ENCODE results near the gene NAGLU.

Gene NAGLU

GRCh38 chr17:42513686-42514085 lies 22.4 kb upstream of the NAGLU start:
- ChIA-PET POLR2A (no interaction called here), CTCF (interaction anchor here (0.5 to 2.7 kb wide), 8 partner anchors 14 to 292 kb away, joined by 3 to 10 read pairs (median 3); no protein-coding TSS in a partner anchor)
- 99% methylated on average over 11 of the region's 11 CpGs for WGBS (ENCODE audit: insufficient coverage)
- Histone ChIP-seq H3K27ac (ENCODE audit: insufficient read depth in 1 of 2, low read depth in 1 of 2, low read length in 2 of 2, poor library complexity in 1 of 2, severe bottlenecking in 2 of 2) (no peak overlapping the region), H3K9me3 (ENCODE audit: control extremely low read depth in 1 of 5, control insufficient read depth in 4 of 5, insufficient read depth in 2 of 5, low read depth in 1 of 5, low read length in 4 of 5) (no peaks in the 10 kb centered on the region), H3K27me3 (replicated peaks in 2 of 5; ENCODE audit: control insufficient read depth in 4 of 5, insufficient read depth in 5 of 5, low read length in 4 of 5) (no peaks in the 10 kb centered on the region), H3K36me3 (ENCODE audit: control insufficient read depth in 4 of 4, insufficient read depth in 4 of 4, low read length in 3 of 4) (peaks cover 0 to 34% (median 12%) of the 10 kb centered on the region in 4 experiments), H3K4me1 (ENCODE audit: control extremely low read depth in 1 of 4, control insufficient read depth in 4 of 4, insufficient read depth in 4 of 4, low read length in 3 of 4) (peaks cover 24 to 51% (median 48%) of the 10 kb centered on the region in 4 experiments), H3K4me3 (ENCODE audit: control insufficient read depth in 1 of 7, extremely low read depth in 1 of 7, insufficient read depth in 4 of 7, low read depth in 2 of 7, low read length in 6 of 7) (no peak overlapping the region)
- no peak for DNase-seq

GRCh38 chr17:42514279-42514678 lies 21.8 kb upstream of the NAGLU start:
- no peak for DNase-seq
- Histone ChIP-seq H3K4me1 (ENCODE audit: control extremely low read depth in 1 of 4, control insufficient read depth in 4 of 4, insufficient read depth in 4 of 4, low read length in 3 of 4) (peaks cover 22 to 51% (median 48%) of the 10 kb centered on the region in 4 experiments), H3K27me3 (replicated peaks in 2 of 5; ENCODE audit: control insufficient read depth in 4 of 5, insufficient read depth in 5 of 5, low read length in 4 of 5) (no peaks in the 10 kb centered on the region), H3K9me3 (ENCODE audit: control extremely low read depth in 1 of 5, control insufficient read depth in 4 of 5, insufficient read depth in 2 of 5, low read depth in 1 of 5, low read length in 4 of 5) (no peaks in the 10 kb centered on the region), H3K36me3 (ENCODE audit: control insufficient read depth in 4 of 4, insufficient read depth in 4 of 4, low read length in 3 of 4) (peaks cover 0 to 30% (median 12%) of the 10 kb centered on the region in 4 experiments), H3K27ac (ENCODE audit: insufficient read depth in 1 of 2, low read depth in 1 of 2, low read length in 2 of 2, poor library complexity in 1 of 2, severe bottlenecking in 2 of 2) (no peak overlapping the region), H3K4me3 (ENCODE audit: control insufficient read depth in 1 of 7, extremely low read depth in 1 of 7, insufficient read depth in 4 of 7, low read depth in 2 of 7, low read length in 6 of 7) (no peak overlapping the region)
- WGBS (ENCODE audit: insufficient coverage): 95% methylated on average over 9 of the region's 11 CpGs
- ChIA-PET CTCF (interaction anchor here (0.6 to 1.9 kb wide), 7 partner anchors 13 to 292 kb away, joined by 3 to 6 read pairs (median 3); no protein-coding TSS in a partner anchor), POLR2A (no interaction called here)

- WGBS (ENCODE audit: insufficient coverage): 92% methylated on average over 7 of the region's 8 CpGs
- no peak overlapping the region for H3K4me3 ChIP-seq (ENCODE audit: control insufficient read depth in 1 of 7, extremely low read depth in 1 of 7, insufficient read depth in 4 of 7, low read depth in 2 of 7, low read length in 6 of 7)
- no peak for DNase-seq
- ChIA-PET POLR2A (no interaction called here), CTCF (interaction anchor here (0.8 to 1.9 kb wide), 4 partner anchors 12 to 191 kb away, joined by 3 to 6 read pairs (median 3); no protein-coding TSS in a partner anchor)
- no peaks in the 10 kb centered on the region for H3K27me3 ChIP-seq (replicated peaks in 2 of 5; ENCODE audit: control insufficient read depth in 4 of 5, insufficient read depth in 5 of 5, low read length in 4 of 5)
- H3K36me3 ChIP-seq (ENCODE audit: control insufficient read depth in 4 of 4, insufficient read depth in 4 of 4, low read length in 3 of 4): peaks cover 0 to 28% (median 12%) of the 10 kb centered on the region in 4 experiments
- H3K9me3 ChIP-seq (ENCODE audit: control extremely low read depth in 1 of 5, control insufficient read depth in 4 of 5, insufficient read depth in 2 of 5, low read depth in 1 of 5, low read length in 4 of 5): no peaks in the 10 kb centered on the region
- H3K4me1 ChIP-seq (ENCODE audit: control extremely low read depth in 1 of 4, control insufficient read depth in 4 of 4, insufficient read depth in 4 of 4, low read length in 3 of 4): peaks cover 26 to 51% (median 48%) of the 10 kb centered on the region in 4 experiments
- H3K27ac ChIP-seq (ENCODE audit: insufficient read depth in 1 of 2, low read depth in 1 of 2, low read length in 2 of 2, poor library complexity in 1 of 2, severe bottlenecking in 2 of 2): peak overlapping the region in 1 of 2 experiments; percentile 26
Observed at GRCh38 chr17:42514867-42515266, 21.2 kb upstream of the NAGLU start.

GRCh38 chr17:42517516-42517915 lies 18.5 kb upstream of the NAGLU start:
- POLR2A ChIA-PET: interaction anchor here (1.4 to 1.8 kb wide), 2 partner anchors 196 to 205 kb away, joined by 3 to 7 read pairs; no protein-coding TSS in a partner anchor
- Histone ChIP-seq H3K27me3 (replicated peaks in 2 of 5; ENCODE audit: control insufficient read depth in 4 of 5, insufficient read depth in 5 of 5, low read length in 4 of 5) (no peaks in the 10 kb centered on the region), H3K27ac (ENCODE audit: insufficient read depth in 1 of 2, low read depth in 1 of 2, low read length in 2 of 2, poor library complexity in 1 of 2, severe bottlenecking in 2 of 2) (peak overlapping the region; percentile 16 to 71), H3K4me3 (ENCODE audit: control insufficient read depth in 1 of 7, extremely low read depth in 1 of 7, insufficient read depth in 4 of 7, low read depth in 2 of 7, low read length in 6 of 7) (peak overlapping the region in 1 of 7 experiments; percentile 25), H3K36me3 (ENCODE audit: control insufficient read depth in 4 of 4, insufficient read depth in 4 of 4, low read length in 3 of 4) (peaks cover 0 to 30% (median 20%) of the 10 kb centered on the region in 4 experiments), H3K9me3 (ENCODE audit: control extremely low read depth in 1 of 5, control insufficient read depth in 4 of 5, insufficient read depth in 2 of 5, low read depth in 1 of 5, low read length in 4 of 5) (no peaks in the 10 kb centered on the region), H3K4me1 (ENCODE audit: control extremely low read depth in 1 of 4, control insufficient read depth in 4 of 4, insufficient read depth in 4 of 4, low read length in 3 of 4) (peaks cover 26 to 69% (median 62%) of the 10 kb centered on the region in 4 experiments)
- CTCF ChIA-PET: interaction anchor here (0.6 to 5.8 kb wide), 18 partner anchors 10 to 207 kb away, joined by 3 to 47 read pairs (median 6); partner anchors contain the start of gene CAVIN1
- peak; percentile 79 to 84 (median 79) for DNase-seq
- 1% methylated on average over 7 of the region's 9 CpGs for WGBS (ENCODE audit: insufficient coverage)

- peak overlapping the region in 5 of 7 experiments; percentile 4 to 56 (median 44) for H3K4me3 ChIP-seq (ENCODE audit: control insufficient read depth in 1 of 7, extremely low read depth in 1 of 7, insufficient read depth in 4 of 7, low read depth in 2 of 7, low read length in 6 of 7)
- H3K36me3 ChIP-seq (ENCODE audit: control insufficient read depth in 4 of 4, insufficient read depth in 4 of 4, low read length in 3 of 4): peaks cover 0 to 37% (median 20%) of the 10 kb centered on the region in 4 experiments
- peak overlapping the region; percentile 16 to 78 for H3K27ac ChIP-seq (ENCODE audit: insufficient read depth in 1 of 2, low read depth in 1 of 2, low read length in 2 of 2, poor library complexity in 1 of 2, severe bottlenecking in 2 of 2)
- H3K4me1 ChIP-seq (ENCODE audit: control extremely low read depth in 1 of 4, control insufficient read depth in 4 of 4, insufficient read depth in 4 of 4, low read length in 3 of 4): peaks cover 26 to 70% (median 62%) of the 10 kb centered on the region in 4 experiments
- H3K9me3 ChIP-seq (ENCODE audit: control extremely low read depth in 1 of 5, control insufficient read depth in 4 of 5, insufficient read depth in 2 of 5, low read depth in 1 of 5, low read length in 4 of 5): no peaks in the 10 kb centered on the region
- ChIA-PET POLR2A (interaction anchor here (0.5 to 1.9 kb wide), 9 partner anchors 9 to 228 kb away, joined by 3 to 9 read pairs (median 3); partner anchors contain the start of genes NAGLU and STAT3), CTCF (interaction anchor here (0.6 to 5.8 kb wide), 26 partner anchors 10 to 207 kb away, joined by 3 to 47 read pairs (median 6); partner anchors contain the start of gene CAVIN1)
- H3K27me3 ChIP-seq (replicated peaks in 2 of 5; ENCODE audit: control insufficient read depth in 4 of 5, insufficient read depth in 5 of 5, low read length in 4 of 5): no peaks in the 10 kb centered on the region
- DNase-seq: peak; percentile 86 to 91 (median 90)
- WGBS (ENCODE audit: insufficient coverage): 17% methylated on average over 8 of the region's 9 CpGs
Observed at GRCh38 chr17:42518046-42518754, 17.8 kb upstream of the NAGLU start.

- H3K4me1 ChIP-seq (ENCODE audit: control extremely low read depth in 1 of 4, control insufficient read depth in 4 of 4, insufficient read depth in 4 of 4, low read length in 3 of 4): peaks cover 26 to 70% (median 62%) of the 10 kb centered on the region in 4 experiments
- H3K9me3 ChIP-seq (ENCODE audit: control extremely low read depth in 1 of 5, control insufficient read depth in 4 of 5, insufficient read depth in 2 of 5, low read depth in 1 of 5, low read length in 4 of 5): no peaks in the 10 kb centered on the region
- 0% methylated on average over 1 of the region's 6 CpGs for WGBS (ENCODE audit: insufficient coverage)
- ChIA-PET POLR2A (interaction anchor here (0.5 to 1.9 kb wide), 12 partner anchors 8 to 229 kb away, joined by 3 to 9 read pairs (median 3); partner anchors contain the start of genes CAVIN1, NAGLU and STAT3), CTCF (interaction anchor here (0.6 to 5.8 kb wide), 26 partner anchors 10 to 245 kb away, joined by 3 to 47 read pairs (median 6); partner anchors contain the start of gene CAVIN1)
- peak overlapping the region; percentile 59 to 78 for H3K27ac ChIP-seq (ENCODE audit: insufficient read depth in 1 of 2, low read depth in 1 of 2, low read length in 2 of 2, poor library complexity in 1 of 2, severe bottlenecking in 2 of 2)
- peaks cover 0 to 30% (median 18%) of the 10 kb centered on the region in 4 experiments for H3K36me3 ChIP-seq (ENCODE audit: control insufficient read depth in 4 of 4, insufficient read depth in 4 of 4, low read length in 3 of 4)
- peak overlapping the region in 4 of 7 experiments; percentile 40 to 56 (median 45) for H3K4me3 ChIP-seq (ENCODE audit: control insufficient read depth in 1 of 7, extremely low read depth in 1 of 7, insufficient read depth in 4 of 7, low read depth in 2 of 7, low read length in 6 of 7)
- DNase-seq: peak; percentile 59 to 80 (median 72)
- no peaks in the 10 kb centered on the region for H3K27me3 ChIP-seq (replicated peaks in 2 of 5; ENCODE audit: control insufficient read depth in 4 of 5, insufficient read depth in 5 of 5, low read length in 4 of 5)
Observed at GRCh38 chr17:42518755-42519545, 17.1 kb upstream of the NAGLU start.

All from common myeloid progenitor, CD34-positive (primary cell).